Activated effector memory CD4-positive, alpha-beta T cell treated with anti-CD3 and anti-CD28 coated beads, Interleukin-2, amount 50 U/mL, for 16 hours (primary cell): ENCODE data around the gene PRR18.
A peak's percentile ranks its signal among the peaks of the same experiment; 100 is the strongest.
"Not testable (repeated sequence)": the region's sequence is repeated elsewhere in the genome, so short reads cannot be mapped to it uniquely, and the experiment has no call there.

Experiments used
- DNase-seq: peaks from one replicate; pipeline ENCODE4 v3.0.0-alpha.2; 2020

PRR18 gene, protein sequence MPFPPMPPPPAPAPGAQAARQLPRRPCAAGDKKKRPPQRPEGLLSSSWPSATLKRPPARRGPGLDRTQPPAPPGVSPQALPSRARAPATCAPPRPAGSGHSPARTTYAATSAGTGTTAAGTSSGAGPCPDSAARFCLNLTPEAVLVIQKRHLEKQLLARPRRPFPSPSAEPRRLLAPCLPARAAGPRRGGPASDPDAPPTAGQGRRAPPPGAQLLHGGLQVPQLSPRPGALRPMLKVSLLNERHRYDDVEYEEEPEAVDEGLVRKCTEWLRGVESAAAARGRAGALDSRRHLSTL

DNA sequence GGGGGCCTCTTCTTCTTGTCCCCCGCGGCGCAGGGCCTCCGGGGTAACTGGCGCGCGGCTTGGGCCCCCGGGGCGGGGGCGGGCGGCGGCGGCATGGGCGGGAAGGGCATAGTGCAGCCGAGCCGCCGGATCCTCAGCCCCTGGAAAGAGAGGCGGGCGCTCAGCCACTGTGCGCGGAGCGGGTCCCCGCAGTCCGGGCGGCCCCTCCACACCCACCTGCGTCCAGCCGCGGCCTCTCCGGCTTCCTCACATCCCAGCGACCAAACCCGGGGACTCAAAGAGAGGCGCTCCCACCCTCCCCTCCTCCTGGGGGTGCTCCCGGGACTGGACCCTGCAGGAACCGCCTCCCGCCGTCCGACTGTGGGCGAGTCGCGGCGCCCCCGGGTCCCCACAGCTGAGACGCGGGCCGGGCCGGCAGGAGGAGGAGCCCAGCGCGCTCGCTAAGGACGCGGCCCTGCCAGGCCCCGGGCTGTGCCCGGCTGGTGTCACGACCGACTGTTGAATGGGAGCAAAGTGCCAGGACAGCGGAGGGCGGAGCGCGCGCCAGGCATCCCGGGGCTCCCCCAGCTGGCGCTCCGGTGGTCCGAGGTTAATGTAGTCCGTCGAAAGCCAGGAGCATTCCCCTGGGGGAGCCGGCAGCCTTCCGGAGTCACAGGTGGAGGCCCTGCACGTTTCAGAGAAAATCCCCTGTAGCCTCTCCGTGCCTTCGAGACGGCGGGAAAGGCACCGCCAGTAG, at the start of gene PRR18:
Gene PRR18 (minus strand): TSS at position 360 of the 736 bp plus-strand sequence. CDS start 250 bp downstream, at position 110.
- DNase-seq: no peak

DNA sequence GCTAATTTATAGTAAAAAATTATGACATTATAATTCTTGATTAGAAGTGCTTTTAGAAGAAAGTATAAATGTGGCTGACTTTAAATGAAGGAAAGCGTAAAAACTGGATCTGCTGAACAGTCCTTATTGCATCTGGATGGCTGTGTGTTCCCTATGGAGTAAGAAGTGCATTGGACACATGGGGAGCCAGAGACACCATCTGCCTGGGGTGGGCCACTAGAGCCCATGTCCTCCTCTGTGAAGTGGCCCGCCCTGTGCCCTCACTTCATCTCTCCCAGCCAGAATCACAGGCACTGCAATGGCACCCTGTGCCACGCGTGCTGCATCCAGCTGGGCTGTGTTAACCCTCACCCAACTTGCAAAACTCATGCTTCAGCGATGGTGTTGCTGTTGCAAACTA, 47.4 kb upstream of the PRR18 start:
- DNase-seq: no peak

DNA sequence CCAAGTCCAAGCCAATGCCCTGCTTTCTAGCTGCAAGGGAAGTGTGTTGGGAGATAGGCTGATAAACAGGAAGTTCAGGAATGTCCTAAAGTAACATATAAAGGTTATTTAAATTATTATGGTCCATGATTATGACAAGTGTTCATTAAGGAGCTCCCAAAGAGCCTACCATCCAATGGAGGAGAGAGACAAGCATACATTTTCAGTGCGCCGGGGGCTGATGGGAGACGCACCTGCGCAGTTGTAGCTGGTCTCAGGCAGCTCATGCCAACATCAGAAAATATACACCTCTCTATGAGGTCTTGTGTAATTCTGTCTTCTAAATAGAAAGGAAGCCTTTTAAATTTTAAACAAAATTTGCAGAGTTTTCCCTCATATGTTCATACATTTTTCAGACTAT, 46.8 kb upstream of the PRR18 start:
- no peak for DNase-seq

DNA sequence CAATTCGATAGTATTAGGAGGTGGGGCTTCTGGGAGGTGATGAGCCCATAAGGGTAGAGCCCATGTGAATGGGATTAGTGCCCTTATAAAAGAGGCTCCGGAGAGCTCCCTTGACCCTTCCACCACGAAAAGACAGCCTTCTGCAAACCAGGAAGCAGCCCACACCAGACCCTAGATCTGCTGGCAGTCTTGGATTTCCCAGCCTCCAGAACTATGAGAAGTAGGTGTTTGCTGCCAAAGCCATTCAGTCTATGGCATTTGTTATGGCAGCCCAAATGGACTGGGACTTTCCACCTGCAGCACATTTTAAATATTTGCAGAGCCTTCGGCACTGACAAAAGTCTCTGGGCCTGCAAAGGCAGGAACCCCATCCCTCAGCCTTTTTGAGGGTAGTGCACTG, 46.0 kb upstream of the PRR18 start:
- no peak for DNase-seq

DNA sequence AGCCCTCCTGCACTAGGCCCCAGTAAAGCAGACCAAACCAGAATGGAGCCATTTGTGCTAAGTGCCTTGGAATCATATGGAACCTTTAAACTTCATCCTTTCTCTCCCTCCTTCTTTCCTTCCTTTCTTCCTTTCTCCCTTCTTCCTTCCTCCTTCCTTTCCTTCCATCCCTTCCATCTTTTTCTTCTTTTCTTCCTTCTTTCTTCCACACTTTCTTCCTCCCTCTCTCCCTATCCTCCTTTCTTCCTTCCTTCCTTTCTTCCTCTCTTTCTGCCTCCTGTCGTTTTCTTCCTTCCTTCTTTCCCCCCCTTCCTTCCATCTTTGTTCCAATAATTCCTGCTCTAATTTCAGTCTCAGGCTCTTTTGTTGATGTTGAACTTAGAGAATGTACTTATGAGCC, 45.3 kb upstream of the PRR18 start:
- DNase-seq: no peak

DNA sequence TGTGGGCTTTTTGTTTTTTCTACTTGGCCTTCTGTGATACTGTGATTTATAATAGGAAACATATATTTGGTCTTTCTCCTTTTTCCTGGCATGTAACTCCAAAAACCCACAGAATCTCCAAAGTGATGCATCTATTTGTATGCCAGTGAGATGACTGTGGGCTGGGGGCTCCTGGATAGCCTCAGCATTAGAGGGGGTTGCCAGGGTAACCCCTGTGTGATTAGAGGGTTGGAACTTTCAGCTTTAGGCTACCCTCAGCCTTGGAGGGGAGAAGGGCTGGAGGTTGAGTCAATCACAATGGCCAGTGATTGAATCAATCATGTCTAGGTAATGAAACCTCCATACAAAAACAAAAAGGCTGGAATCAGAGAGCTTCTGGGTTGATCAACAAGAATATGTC, 44.7 kb upstream of the PRR18 start:
- no peak for DNase-seq

DNA sequence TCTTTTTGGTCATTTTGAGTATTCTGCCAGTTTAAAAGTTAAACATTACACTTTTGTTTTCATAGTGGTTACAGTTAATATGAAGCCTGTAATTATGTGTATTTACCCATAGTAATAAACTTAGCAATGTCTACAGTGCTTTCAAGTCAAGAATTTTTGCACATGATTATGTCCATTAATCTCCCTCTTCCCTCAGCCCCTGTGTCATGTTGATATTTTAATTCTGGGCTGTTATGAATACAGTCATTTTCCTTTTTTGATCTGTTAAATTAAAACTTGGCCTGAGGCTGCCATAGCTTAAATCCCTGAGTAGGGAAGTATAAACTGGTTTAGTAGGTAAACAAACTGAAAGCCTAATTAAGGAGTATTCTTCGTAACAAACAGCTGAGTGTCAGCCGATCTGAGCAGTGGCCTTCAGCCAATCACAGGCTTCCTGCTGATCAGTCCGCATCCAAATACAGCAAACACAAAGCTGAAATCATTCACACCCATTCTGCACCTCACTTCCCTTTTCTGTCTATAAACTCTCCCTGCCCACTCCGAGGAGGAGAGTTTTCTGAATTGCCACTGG, 43.6 kb upstream of the PRR18 start:
- DNase-seq: no peak

DNA sequence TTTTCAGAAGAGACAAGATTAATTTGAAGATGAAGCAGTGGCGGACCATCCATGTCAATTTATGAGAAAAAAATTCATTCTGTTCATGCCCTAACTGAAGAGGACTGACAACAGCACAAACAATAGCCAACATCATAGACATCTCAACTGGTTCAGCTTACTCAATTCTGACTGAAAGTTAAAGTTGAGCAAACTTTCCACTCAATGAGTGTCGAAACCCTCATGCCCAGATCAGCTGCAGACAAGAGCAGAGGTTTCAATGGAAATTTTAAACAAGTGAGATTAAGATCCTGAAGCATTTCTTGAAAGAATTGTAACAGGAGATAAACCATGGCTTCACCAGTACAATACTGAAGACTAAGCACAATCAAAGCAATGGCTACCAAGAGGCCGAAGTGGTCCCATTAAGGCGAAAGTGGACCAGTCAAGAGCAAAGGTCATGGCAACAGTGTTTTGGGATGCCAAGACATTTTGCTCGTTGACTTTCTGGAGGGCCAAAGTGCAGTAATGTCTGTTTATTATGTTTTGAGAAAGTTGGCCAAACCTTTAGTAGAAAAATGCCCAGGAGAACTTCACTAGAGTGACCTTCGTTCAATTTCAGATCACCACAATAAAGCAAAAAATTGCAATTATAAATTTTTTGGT, 40.2 kb upstream of the PRR18 start:
- DNase-seq: no peak

DNA sequence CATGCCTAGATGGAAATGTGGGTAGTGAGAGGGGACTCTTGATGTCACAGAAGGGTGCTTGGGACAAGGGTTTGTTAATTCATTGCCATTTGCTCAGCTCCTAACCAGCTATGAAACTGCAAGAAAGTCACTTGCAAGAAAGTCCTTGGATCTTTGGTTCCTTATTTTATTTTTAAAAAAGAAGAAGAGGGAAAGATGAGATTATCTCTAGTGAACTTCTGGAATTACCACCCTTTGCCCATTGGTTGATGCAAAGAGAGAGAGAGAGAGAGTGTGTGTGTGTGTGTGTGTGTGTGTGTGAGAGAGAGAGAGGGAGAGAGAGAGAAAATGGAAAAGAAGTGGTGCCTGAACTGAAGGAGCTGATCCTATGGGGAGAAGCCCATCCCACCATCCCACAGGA, 38.8 kb upstream of the PRR18 start:
- DNase-seq: no peak

DNA sequence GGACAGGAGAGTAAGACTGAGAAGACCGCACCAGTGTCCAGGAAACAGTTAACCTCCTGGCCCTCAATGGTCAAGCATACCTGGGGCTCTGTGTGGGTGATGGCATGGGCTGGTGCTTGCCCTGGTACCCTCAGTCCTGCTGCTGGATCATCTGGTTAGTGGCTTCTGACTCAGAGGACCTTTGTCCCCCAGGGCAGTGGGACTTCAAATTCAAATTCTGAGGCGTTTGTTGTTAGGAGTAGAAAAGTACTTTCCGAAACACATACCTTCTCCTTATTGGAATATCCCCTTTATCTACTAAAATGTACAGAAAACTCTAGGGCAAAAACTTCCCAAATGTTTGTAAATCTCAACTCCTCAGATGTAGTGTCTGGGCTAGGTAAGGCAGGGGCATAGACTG, 38.3 kb upstream of the PRR18 start:
- no peak for DNase-seq

DNA sequence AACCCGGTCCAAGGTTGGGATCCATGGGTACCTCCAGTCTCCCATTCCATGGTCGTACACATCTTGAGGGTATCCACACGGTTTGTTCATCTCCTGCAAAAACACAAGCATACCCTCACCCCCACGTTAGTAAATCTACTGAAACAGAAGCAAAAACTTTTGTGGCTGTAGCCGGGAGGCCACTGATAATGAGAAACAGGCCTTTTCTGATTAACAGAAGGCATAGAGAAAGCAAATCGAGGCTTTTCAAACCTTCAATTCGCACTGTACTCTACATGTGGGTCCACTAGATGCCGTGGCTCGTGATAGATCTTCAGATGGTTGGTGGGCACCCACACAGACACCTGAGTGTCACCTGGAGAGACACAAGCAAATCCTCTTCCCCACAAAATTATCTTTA, 37.5 kb upstream of the PRR18 start:
- not testable (repeated sequence) for DNase-seq

DNA sequence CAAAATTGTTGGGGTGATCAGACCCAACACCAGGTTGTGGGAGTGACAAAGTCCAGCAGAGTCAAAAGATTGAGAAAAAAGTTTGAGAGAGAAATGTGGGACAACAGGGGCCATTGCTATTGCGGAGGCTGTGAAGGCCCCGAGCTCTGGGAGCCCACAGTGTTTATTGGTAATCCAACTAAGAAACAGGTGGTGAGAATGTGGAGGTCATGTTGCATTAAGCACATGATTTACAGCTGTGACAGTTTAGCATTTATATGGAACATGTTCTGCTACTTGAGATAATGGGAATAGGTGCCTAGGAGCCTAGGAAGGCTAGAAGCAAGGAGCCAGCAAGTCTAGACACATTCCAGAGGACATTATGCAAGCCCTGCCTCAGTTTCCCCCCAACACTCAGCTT, 36.7 kb upstream of the PRR18 start:
- DNase-seq: not testable (repeated sequence)

DNA sequence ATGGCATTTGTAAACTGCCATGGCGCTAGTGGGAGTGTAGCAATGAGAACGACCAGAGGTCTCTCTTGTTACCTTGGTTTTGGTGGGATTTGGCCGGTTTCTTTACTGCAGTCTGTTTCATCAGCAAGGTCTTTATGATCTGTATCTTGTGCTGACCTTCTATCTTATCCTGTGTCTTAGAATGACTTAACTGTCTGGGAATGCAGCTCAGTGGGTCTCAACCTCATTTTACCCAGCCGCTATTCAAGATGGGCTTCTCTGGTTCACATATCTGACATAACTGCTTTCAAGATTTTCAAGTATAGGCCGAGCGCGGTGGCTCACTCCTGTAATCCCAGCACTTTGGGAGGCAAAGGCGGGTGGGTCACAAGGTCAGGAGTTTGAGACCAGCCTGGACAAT, 36.0 kb upstream of the PRR18 start:
- no peak for DNase-seq

DNA sequence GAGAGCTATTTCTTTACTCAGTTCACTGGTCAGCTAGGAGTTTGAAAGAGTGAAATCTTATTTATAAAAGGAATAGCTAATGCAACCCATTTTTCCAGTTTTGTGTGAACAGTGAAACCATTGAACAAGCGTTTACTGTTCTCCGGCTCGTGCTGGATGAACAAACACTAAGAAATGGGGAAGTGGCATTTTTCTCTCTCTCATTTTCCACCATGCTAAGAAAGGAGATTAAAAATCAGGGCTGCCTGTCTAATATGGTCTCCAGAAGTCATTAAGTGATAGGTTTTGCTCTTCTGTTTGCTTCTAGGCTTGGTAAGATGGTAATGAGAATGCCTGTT, 34.9 kb upstream of the PRR18 start:
- no peak for DNase-seq

DNA sequence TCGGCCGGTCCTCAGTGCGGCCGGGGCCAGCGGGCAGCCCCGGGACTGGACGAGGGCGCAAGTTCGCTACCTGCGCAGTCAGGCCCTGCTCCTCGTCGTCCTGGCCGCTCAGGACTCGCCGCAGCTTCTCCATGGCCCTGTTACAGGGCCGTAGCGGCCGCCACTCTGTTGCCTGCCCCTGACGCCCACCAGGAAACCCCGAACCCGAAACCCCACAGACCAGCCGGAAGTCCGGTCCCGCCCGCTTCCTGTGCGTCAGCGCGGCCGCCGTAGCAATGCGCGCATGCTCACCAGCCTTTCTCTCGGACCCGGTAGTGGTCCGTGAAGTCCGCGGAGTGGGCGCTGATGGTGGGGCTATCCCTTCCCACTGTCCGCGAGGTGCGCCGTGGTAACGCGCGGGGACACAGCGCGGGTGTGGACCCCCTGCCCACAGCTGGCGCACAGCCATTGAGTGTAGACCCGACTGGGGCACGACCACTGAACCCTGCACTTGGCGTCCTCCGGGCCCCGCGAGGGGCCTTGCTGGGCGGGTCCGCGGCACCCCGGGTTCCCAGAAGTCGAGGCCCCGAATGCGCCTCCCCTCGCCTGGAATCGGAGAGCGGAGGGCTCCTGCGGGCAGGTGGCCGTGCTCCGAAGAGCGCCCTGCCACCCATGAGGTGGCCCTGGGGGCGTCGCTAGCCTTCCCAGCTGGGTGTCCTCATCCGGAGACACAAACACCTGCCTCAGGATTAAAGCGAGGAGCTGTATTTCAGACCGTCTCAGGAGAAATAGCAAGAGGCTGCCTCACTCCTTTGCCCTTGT, 34.4 kb upstream of the PRR18 start, which contains the start of gene SFT2D1:
Gene SFT2D1 (minus strand): TSS at position 197 of the 801 bp plus-strand sequence. CDS start 64 bp downstream, at position 133.
- peak; percentile 92 for DNase-seq

DNA sequence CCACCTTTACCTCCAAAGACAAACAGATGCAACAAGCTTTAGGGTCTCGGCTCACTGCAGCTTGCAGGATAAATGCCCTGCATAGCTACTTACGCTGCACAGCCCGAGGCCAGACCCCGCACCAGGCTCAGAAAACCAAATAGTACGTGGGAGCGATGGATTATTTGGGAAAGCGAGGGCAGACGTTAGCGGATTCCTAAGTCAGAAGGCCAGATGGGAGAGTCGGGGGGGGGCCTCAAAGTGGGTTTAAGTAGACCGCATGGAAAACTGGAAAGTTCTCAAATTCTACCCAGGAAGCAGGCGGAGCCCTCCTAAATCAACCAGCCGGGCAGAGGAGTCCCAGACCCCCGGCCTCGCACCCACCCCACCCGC, 33.8 kb upstream of the PRR18 start:
- DNase-seq: no peak

DNA sequence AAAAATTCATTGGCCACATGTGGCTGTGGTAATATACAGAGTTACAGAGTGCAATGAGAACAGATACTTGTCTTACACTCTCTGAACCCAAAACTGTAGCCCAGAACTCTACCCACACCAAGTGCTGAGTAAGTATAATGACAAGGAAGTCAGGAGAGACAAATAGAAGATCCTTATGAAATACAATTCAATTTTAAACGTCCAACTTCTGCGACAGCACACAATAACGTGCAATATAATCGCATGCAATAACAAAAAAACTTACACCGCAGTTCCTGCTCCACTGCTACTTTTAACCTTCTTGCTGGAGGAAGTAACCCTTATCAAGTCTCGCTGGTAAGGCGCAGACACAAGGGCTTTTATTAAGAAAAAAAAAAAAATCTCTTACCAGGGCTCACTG, 33.3 kb upstream of the PRR18 start:
- no peak for DNase-seq

DNA sequence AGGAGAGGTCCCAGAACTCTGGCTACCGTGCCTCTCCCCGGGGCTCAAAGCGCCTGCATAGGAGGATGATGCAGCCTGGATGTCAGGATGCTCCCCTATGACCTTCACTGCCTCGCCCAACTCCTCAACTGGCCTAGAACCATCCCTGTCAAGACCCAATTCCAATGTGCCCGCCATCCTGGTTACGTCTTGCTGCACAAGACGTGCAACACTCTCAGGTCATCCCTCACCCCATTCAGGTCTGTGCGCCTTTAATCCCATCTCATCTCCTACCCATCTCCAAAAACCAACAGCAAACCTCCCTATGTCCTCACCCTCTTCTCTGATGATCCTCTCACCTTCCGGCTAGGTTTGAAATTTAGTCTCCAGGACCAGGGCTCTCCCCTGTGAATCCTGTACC, 30.7 kb upstream of the PRR18 start:
- DNase-seq: no peak

DNA sequence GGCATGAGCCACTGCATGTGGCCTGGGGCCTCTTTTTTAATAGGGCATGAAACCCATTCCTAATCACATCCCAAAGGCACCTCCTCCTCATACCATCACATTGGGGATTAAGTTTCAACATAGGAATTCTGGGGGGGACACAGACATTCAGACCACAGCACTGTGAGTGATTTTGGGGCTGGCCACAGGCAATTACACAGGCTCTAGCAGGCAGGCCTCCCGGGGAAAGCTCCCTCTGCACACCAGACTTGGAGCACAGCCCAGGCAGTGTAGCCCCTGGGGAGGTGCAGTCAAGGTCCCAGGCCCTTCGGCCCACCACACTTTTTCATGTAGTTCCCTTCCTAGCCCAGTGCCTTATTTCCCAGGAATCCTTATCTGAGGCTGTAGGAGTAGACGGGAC, 28.7 kb upstream of the PRR18 start:
- no peak for DNase-seq

DNA sequence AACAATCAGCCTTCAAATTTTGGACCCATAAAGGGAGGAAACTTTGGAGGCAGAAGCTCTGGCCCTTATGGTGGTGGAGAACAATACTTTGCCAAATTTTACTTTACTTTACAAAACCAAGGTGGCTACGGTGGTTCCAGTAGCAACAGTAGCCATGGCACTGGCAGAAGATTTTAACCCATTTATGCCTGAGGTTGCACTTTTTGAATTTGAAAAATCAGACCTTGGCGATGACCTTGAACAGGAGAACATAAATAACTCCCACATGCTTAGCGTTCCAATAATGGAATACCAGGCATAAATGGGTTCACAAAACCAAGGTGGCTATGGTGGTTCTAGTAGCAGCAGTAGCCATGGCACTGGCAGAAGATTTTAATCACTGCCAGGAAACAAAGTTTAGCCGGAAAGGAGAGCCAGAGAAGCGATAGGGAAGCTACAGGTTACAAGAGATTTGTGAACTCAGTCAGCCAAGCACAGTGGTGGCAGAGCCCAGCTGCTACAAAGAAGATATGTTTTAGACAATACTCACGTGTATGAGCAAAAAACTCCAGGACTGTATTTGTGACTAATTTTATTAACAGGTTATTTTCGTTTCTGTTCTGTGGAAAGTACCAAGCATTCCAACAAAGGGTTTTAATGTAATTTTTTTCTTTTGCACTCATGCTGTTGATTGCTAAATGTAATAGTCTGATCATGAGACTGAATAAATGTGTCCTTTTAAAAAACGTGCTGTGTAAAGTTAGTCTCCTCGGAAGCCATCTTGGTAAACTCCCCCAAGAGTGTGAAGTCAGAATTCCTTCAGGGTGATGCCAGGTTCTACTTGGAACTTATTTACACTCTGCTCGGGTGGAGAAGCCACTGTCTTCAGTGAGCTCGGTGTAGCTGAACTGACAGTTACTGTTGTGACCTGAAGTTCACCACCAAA, 27.4 kb upstream of the PRR18 start:
- DNase-seq: no peak

DNA sequence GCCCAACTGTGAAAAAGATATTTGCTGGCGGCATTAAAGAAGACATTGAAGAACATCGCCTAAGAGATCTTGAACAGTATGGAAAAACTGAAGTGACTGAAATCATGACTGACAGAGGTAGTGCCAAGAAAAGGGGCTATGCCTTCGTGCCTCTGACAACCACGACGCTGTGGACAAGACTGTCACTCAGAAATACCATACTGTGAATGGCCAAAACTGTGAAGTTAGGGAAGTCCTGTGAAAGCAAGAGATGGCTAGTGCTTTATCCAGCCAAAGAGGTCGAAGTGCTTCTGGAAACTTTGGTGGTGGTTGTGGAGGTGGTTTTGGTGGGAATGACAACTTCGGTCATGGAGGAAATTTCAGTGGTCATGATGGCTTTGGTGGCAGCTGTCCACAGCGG, 26.7 kb upstream of the PRR18 start:
- no peak for DNase-seq
